Measurements from ENCODE around the gene OMA1.

The OMA1 gene

DNA sequence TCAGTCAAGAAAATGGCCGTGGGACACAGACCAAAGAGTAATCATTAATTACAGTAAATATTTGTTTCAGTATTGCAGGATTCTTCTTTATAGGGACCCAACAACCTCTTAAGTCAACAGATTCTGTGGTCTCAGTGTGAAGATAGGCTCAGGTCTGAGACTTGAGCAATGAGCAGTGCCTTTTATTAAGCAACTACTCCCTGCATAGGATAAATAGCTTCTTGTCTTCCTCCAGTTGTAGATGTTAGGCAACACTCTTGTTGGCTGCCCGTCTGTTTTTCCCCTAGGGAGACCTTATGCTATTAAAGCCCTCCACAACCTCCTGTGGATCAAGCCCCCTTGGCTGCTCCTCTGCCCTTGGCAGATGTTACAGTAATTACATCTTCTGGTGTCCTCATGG lies 1.8 kb upstream of the OMA1 start:
- H3K27ac ChIP-seq (ENCODE audit: low read depth, low read length): no peak overlapping the region
- H3F3A ChIP-seq (ENCODE audit: control insufficient read depth, insufficient read depth): no peaks in the 10 kb centered on the region
- H3K4me2 ChIP-seq (ENCODE audit: low read length): no peak overlapping the region
- H3K4me3 ChIP-seq (ENCODE audit: low read length): no peak overlapping the region
- H3K36me3 ChIP-seq (ENCODE audit: control insufficient read depth, low read length): peaks cover 11% of the 10 kb centered on the region
- 0 out of 2 replicates have a peak, but pooled peaks cover 5% of the 10 kb centered on the region for H3K27me3 ChIP-seq (ENCODE audit: control insufficient read depth, low read length)
- no peaks in the 10 kb centered on the region for H3K9me3 ChIP-seq (ENCODE audit: control insufficient read depth, insufficient read depth, low read length)
- H3K9me2 ChIP-seq (replicated peaks; ENCODE audit: control insufficient read depth, low read length): no peaks in the 10 kb centered on the region
- peaks cover 28% of the 10 kb centered on the region for H3K79me2 ChIP-seq (ENCODE audit: control insufficient read depth, low read length)
- no peaks in the 10 kb centered on the region for H4K20me1 ChIP-seq (ENCODE audit: control insufficient read depth, insufficient read depth, low read depth, low read length)
- no peak for TF ChIP-seq EZH2phosphoT487 (IDR thresholded peaks at IDR 0.05; ENCODE audit: borderline replicate concordance, low read length)
- TF ChIP-seq, protein P1, sequence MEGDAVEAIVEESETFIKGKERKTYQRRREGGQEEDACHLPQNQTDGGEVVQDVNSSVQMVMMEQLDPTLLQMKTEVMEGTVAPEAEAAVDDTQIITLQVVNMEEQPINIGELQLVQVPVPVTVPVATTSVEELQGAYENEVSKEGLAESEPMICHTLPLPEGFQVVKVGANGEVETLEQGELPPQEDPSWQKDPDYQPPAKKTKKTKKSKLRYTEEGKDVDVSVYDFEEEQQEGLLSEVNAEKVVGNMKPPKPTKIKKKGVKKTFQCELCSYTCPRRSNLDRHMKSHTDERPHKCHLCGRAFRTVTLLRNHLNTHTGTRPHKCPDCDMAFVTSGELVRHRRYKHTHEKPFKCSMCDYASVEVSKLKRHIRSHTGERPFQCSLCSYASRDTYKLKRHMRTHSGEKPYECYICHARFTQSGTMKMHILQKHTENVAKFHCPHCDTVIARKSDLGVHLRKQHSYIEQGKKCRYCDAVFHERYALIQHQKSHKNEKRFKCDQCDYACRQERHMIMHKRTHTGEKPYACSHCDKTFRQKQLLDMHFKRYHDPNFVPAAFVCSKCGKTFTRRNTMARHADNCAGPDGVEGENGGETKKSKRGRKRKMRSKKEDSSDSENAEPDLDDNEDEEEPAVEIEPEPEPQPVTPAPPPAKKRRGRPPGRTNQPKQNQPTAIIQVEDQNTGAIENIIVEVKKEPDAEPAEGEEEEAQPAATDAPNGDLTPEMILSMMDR (IDR thresholded peaks at IDR 0.05; ENCODE audit: low read depth, low read length, poor library complexity, severe bottlenecking): no peak
- peaks cover 30% of the 10 kb centered on the region for H3K4me1 ChIP-seq (ENCODE audit: control insufficient read depth, low read length)

GRCh38 chr1:58545591-58546519 lies 671 bp downstream of the OMA1 start:
- peak overlapping the region; percentile 81 for H3K27ac ChIP-seq (ENCODE audit: low read depth, low read length)
- peak overlapping the region; percentile 86 for H3K4me3 ChIP-seq (ENCODE audit: low read length)
- peak overlapping the region; percentile 99 for H3K4me2 ChIP-seq (ENCODE audit: low read length)
- H3F3A ChIP-seq (ENCODE audit: control insufficient read depth, insufficient read depth): no peaks in the 10 kb centered on the region; the same call in 1 of the 2 replicates
- H3K27me3 ChIP-seq (ENCODE audit: control insufficient read depth, low read length): no peaks in the 10 kb centered on the region
- H3K9me2 ChIP-seq (replicated peaks; ENCODE audit: control insufficient read depth, low read length): no peaks in the 10 kb centered on the region
- peaks cover 48% of the 10 kb centered on the region for H3K4me1 ChIP-seq (ENCODE audit: control insufficient read depth, low read length)
- peaks cover 38% of the 10 kb centered on the region for H3K79me2 ChIP-seq (ENCODE audit: control insufficient read depth, low read length)
- no peaks in the 10 kb centered on the region for H4K20me1 ChIP-seq (ENCODE audit: control insufficient read depth, insufficient read depth, low read depth, low read length)
- TF ChIP-seq EZH2phosphoT487 (IDR thresholded peaks at IDR 0.05; ENCODE audit: borderline replicate concordance, low read length): no peak
- TF ChIP-seq, protein P1 (IDR thresholded peaks at IDR 0.05; ENCODE audit: low read depth, low read length, poor library complexity, severe bottlenecking): no peak
- no peaks in the 10 kb centered on the region for H3K9me3 ChIP-seq (ENCODE audit: control insufficient read depth, insufficient read depth, low read length)
- peaks cover 11% of the 10 kb centered on the region for H3K36me3 ChIP-seq (ENCODE audit: control insufficient read depth, low read length)

DNA sequence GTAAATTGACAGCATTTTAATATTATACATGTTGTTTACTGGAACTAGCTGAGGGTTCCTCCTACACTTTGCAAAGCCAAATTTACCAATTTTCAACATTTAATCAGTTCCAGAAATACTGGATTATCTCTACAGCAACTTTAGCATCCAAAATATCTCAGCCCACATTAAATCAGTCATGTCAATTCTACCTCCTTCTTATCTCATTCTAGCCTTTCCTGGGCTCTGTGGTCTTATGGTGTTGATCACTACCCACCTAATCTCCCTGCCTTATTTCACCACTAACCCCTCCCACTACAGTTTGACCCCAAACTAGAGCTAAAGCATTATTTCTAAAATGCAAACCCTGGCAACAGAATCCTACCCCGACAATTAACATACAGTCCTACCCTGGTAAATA lies 3.3 kb downstream of the OMA1 start:
- H3K9me2 ChIP-seq (replicated peaks; ENCODE audit: control insufficient read depth, low read length): no peaks in the 10 kb centered on the region
- peaks cover 18% of the 10 kb centered on the region for H3K36me3 ChIP-seq (ENCODE audit: control insufficient read depth, low read length)
- no peak overlapping the region for H3K4me3 ChIP-seq (ENCODE audit: low read length)
- H3K9me3 ChIP-seq (ENCODE audit: control insufficient read depth, insufficient read depth, low read length): no peaks in the 10 kb centered on the region
- H4K20me1 ChIP-seq (ENCODE audit: control insufficient read depth, insufficient read depth, low read depth, low read length): no peaks in the 10 kb centered on the region
- no peak overlapping the region for H3K27ac ChIP-seq (ENCODE audit: low read depth, low read length)
- H3K27me3 ChIP-seq (ENCODE audit: control insufficient read depth, low read length): no peaks in the 10 kb centered on the region
- no peak overlapping the region for H3K4me2 ChIP-seq (ENCODE audit: low read length)
- H3K79me2 ChIP-seq (ENCODE audit: control insufficient read depth, low read length): peaks cover 42% of the 10 kb centered on the region
- H3K4me1 ChIP-seq (ENCODE audit: control insufficient read depth, low read length): peaks cover 63% of the 10 kb centered on the region
- TF ChIP-seq EZH2phosphoT487 (IDR thresholded peaks at IDR 0.05; ENCODE audit: borderline replicate concordance, low read length): no peak
- H3F3A ChIP-seq (ENCODE audit: control insufficient read depth, insufficient read depth): no peaks in the 10 kb centered on the region; the same call in none of the 2 replicates

DNA sequence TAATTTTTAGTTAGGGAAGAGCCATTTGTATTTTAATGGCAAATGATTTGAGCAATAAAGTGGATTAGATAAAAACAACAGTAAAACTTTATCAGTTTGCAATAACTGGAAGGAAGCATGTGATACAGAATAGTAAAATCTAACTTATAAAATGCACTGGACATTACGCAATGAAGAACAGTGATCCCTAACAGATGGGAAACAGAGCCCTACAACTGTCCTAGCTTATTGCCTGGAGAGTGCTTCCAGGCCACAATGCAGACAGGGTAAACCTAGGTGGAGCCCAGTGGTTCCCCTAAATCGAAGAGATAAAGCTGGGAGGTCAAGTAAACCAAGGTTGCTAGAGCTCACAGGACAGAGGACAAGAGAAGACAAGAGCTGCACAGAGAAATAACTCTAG lies 7.0 kb downstream of the OMA1 start:
- Histone ChIP-seq H3K4me2 (ENCODE audit: low read length) (no peak overlapping the region), H3K27me3 (ENCODE audit: control insufficient read depth, low read length) (no peaks in the 10 kb centered on the region), H3K9me2 (replicated peaks; ENCODE audit: control insufficient read depth, low read length) (no peaks in the 10 kb centered on the region), H4K20me1 (ENCODE audit: control insufficient read depth, insufficient read depth, low read depth, low read length) (no peaks in the 10 kb centered on the region), H3K4me3 (ENCODE audit: low read length) (no peak overlapping the region), H3F3A (ENCODE audit: control insufficient read depth, insufficient read depth) (no peaks in the 10 kb centered on the region; the same call in none of the 2 replicates), H3K9me3 (ENCODE audit: control insufficient read depth, insufficient read depth, low read length) (no peaks in the 10 kb centered on the region), H3K79me2 (ENCODE audit: control insufficient read depth, low read length) (peaks cover 38% of the 10 kb centered on the region), H3K36me3 (ENCODE audit: control insufficient read depth, low read length) (peaks cover 37% of the 10 kb centered on the region), H3K4me1 (ENCODE audit: control insufficient read depth, low read length) (peaks cover 78% of the 10 kb centered on the region), H3K27ac (ENCODE audit: low read depth, low read length) (no peak overlapping the region)
- TF ChIP-seq EZH2phosphoT487 (IDR thresholded peaks at IDR 0.05; ENCODE audit: borderline replicate concordance, low read length): no peak
- TF ChIP-seq, protein P1 (IDR thresholded peaks at IDR 0.05; ENCODE audit: low read depth, low read length, poor library complexity, severe bottlenecking): no peak
